Measurements from ENCODE around the gene ACAD10. TPM values are rescaled to one million over a fixed set of nuclear protein-coding genes. Genes with fewer than 3 reads are reported as not detected.
"Not testable (repeated sequence)": the region's sequence is repeated elsewhere in the genome, so short reads cannot be mapped to it uniquely, and the experiment has no call there.

ACAD10 gene
- polyA plus RNA-seq, 1 experiment: 17.0 TPM

- no peak for DNase-seq (ENCODE audit: low read depth, low spot score)
- ChIA-PET POLR2A (no interaction called here), CTCF (no interaction called here)
- Histone ChIP-seq H3K27me3 (ENCODE audit: control insufficient read depth, insufficient read depth, low read length) (no peaks in the 10 kb centered on the region), H3K27ac (ENCODE audit: low read depth, low read length) (no peak overlapping the region), H3K4me3 (ENCODE audit: low read depth, low read length) (no peak overlapping the region), H3K9me3 (ENCODE audit: control insufficient read depth, insufficient read depth, low read length) (no peaks in the 10 kb centered on the region)
- TF ChIP-seq CTCF (IDR thresholded peaks at IDR 0.05; ENCODE audit: low read depth, low read length): no peak
Observed at GRCh38 chr12:111733340-111733915, 47.6 kb downstream of the ACAD10 start.

GRCh38 chr12:111739524-111739923 is 53.7 kb downstream of the ACAD10 start:
- not testable (repeated sequence) for DNase-seq (ENCODE audit: low read depth, low spot score); H3K27ac ChIP-seq (ENCODE audit: low read depth, low read length); H3K9me3 ChIP-seq (ENCODE audit: control insufficient read depth, insufficient read depth, low read length); H3K27me3 ChIP-seq (ENCODE audit: control insufficient read depth, insufficient read depth, low read length); H3K4me3 ChIP-seq (ENCODE audit: low read depth, low read length)
- ChIA-PET CTCF (interaction anchor here (1.7 kb wide), 1 partner anchor 73 kb away, joined by 4 read pairs; no protein-coding TSS in a partner anchor), POLR2A (interaction anchor here (0.7 kb wide), 1 partner anchor 174 kb away, joined by 3 read pairs; no protein-coding TSS in a partner anchor)

- Histone ChIP-seq H3K27me3 (ENCODE audit: control insufficient read depth, insufficient read depth, low read length) (no peaks in the 10 kb centered on the region), H3K9me3 (ENCODE audit: control insufficient read depth, insufficient read depth, low read length) (no peaks in the 10 kb centered on the region), H3K4me3 (ENCODE audit: low read depth, low read length) (no peak overlapping the region), H3K27ac (ENCODE audit: low read depth, low read length) (no peak overlapping the region)
- DNase-seq (ENCODE audit: low read depth, low spot score): no peak
- POLR2A ChIA-PET: interaction anchor here (0.7 kb wide), 1 partner anchor 56 kb away, joined by 5 read pairs; the partner anchor contains the start of genes ACAD10 and BRAP
- no peak for TF ChIP-seq CTCF (IDR thresholded peaks at IDR 0.05; ENCODE audit: low read depth, low read length)
- CTCF ChIA-PET: interaction anchor here (1.4 to 1.7 kb wide), 2 partner anchors 13 to 71 kb away, joined by 4 to 6 read pairs; no protein-coding TSS in a partner anchor
Observed at GRCh38 chr12:111741235-111741812, 55.5 kb downstream of the ACAD10 start.

GRCh38 chr12:111745211-111745610 is 59.4 kb downstream of the ACAD10 start:
- H3K27ac ChIP-seq (ENCODE audit: low read depth, low read length): no peak overlapping the region
- ChIA-PET POLR2A (no interaction called here), CTCF (interaction anchor here (1.0 to 1.9 kb wide), 2 partner anchors 65 to 67 kb away, joined by 3 to 7 read pairs; no protein-coding TSS in a partner anchor)
- no peaks in the 10 kb centered on the region for H3K27me3 ChIP-seq (ENCODE audit: control insufficient read depth, insufficient read depth, low read length)
- no peaks in the 10 kb centered on the region for H3K9me3 ChIP-seq (ENCODE audit: control insufficient read depth, insufficient read depth, low read length)
- no peak for DNase-seq (ENCODE audit: low read depth, low spot score)
- TF ChIP-seq CTCF (IDR thresholded peaks at IDR 0.05; ENCODE audit: low read depth, low read length): no peak
- H3K4me3 ChIP-seq (ENCODE audit: low read depth, low read length): no peak overlapping the region

GRCh38 chr12:111747333-111747732 is 61.5 kb downstream of the ACAD10 start:
- POLR2A ChIA-PET: interaction anchor here (0.6 kb wide), 1 partner anchor 146 kb away, joined by 6 read pairs; no protein-coding TSS in a partner anchor
- no peaks in the 10 kb centered on the region for H3K27me3 ChIP-seq (ENCODE audit: control insufficient read depth, insufficient read depth, low read length)
- no peaks in the 10 kb centered on the region for H3K9me3 ChIP-seq (ENCODE audit: control insufficient read depth, insufficient read depth, low read length)
- CTCF ChIA-PET: interaction anchor here (0.7 kb wide), 1 partner anchor 65 kb away, joined by 3 read pairs; no protein-coding TSS in a partner anchor
- DNase-seq (ENCODE audit: low read depth, low spot score): no peak
- H3K27ac ChIP-seq (ENCODE audit: low read depth, low read length): no peak overlapping the region
- H3K4me3 ChIP-seq (ENCODE audit: low read depth, low read length): no peak overlapping the region
- TF ChIP-seq CTCF (IDR thresholded peaks at IDR 0.05; ENCODE audit: low read depth, low read length): no peak

All from AG04450 (cell line).